ENCODE results near the gene FOXS1. TPM values are rescaled to one million over a fixed set of nuclear protein-coding genes. Genes with fewer than 3 reads are reported as not detected.

FOXS1 gene
- total and polyA plus RNA-seq, 2 experiments from 2014 or later: 0.26 TPM; not detected in 1

DNA sequence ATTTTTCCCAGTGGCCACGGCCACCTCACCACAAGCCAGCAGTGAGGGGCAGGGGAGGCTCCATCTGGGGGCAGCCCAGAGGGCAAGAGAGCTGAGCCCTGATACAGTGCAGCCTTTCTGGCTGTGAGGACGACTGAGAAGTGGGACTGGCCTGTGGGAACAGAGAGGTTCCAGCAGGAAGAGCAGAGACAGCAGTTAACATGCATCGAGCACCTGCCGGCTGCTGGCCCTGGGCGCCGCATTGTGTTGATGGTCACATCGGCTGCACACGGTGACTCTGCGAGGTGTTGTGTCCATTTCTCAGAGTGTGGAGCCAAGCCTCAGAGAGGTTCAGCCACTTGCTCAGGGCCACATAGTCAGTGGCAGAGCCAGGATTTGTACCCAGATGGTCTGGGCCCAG is 9.8 kb downstream of the FOXS1 start:
- Histone ChIP-seq H3K4me3 (no peak overlapping the region), H3K36me3 (ENCODE audit: insufficient read depth) (no peaks in the 10 kb centered on the region), H3K9me2 (ENCODE audit: insufficient read depth) (no peaks in the 10 kb centered on the region; the same call in 1 of the 2 replicates), H3K4me2 (no peak overlapping the region), H3F3A (replicated peaks; ENCODE audit: low read depth) (0 out of 2 replicates have a peak, but pooled peaks cover 4% of the 10 kb centered on the region), H3K27me3 (ENCODE audit: insufficient read depth) (no peaks in the 10 kb centered on the region), H3K27ac (ENCODE audit: low read depth) (no peak overlapping the region), H4K20me1 (replicated peaks; ENCODE audit: insufficient read depth) (no peaks in the 10 kb centered on the region), H3K79me2 (replicated peaks; ENCODE audit: insufficient read depth) (no peaks in the 10 kb centered on the region), H3K4me1 (ENCODE audit: insufficient read depth) (no peaks in the 10 kb centered on the region; the same call in 1 of the 2 replicates), H2AFZ (no peak overlapping the region)
- H3K4me3 Mint-ChIP-seq: no peak overlapping the region
- H3K27me3 Mint-ChIP-seq (ENCODE audit: insufficient read depth, low read depth, poor library complexity): peaks cover 22% of the 10 kb centered on the region
- TF ChIP-seq EZH2 (IDR thresholded peaks at IDR 0.05; ENCODE audit: low read depth, unreplicated experiment): no peak
- TF ChIP-seq NANOG (IDR thresholded peaks at IDR 0.05; ENCODE audit: borderline replicate concordance): no peak
- TF ChIP-seq, protein P1, sequence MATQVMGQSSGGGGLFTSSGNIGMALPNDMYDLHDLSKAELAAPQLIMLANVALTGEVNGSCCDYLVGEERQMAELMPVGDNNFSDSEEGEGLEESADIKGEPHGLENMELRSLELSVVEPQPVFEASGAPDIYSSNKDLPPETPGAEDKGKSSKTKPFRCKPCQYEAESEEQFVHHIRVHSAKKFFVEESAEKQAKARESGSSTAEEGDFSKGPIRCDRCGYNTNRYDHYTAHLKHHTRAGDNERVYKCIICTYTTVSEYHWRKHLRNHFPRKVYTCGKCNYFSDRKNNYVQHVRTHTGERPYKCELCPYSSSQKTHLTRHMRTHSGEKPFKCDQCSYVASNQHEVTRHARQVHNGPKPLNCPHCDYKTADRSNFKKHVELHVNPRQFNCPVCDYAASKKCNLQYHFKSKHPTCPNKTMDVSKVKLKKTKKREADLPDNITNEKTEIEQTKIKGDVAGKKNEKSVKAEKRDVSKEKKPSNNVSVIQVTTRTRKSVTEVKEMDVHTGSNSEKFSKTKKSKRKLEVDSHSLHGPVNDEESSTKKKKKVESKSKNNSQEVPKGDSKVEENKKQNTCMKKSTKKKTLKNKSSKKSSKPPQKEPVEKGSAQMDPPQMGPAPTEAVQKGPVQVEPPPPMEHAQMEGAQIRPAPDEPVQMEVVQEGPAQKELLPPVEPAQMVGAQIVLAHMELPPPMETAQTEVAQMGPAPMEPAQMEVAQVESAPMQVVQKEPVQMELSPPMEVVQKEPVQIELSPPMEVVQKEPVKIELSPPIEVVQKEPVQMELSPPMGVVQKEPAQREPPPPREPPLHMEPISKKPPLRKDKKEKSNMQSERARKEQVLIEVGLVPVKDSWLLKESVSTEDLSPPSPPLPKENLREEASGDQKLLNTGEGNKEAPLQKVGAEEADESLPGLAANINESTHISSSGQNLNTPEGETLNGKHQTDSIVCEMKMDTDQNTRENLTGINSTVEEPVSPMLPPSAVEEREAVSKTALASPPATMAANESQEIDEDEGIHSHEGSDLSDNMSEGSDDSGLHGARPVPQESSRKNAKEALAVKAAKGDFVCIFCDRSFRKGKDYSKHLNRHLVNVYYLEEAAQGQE (IDR thresholded peaks at IDR 0.05; ENCODE audit: unreplicated experiment): no peak
- no peak for TF ChIP-seq JUNB (IDR thresholded peaks at IDR 0.05; ENCODE audit: unreplicated experiment)
- TF ChIP-seq POLR2AphosphoS5 (IDR thresholded peaks at IDR 0.05; ENCODE audit: low read depth): no peak
- TF ChIP-seq ZNF331 (CRISPR knock-in tag; IDR thresholded peaks at IDR 0.05; ENCODE audit: low read depth): no peak
- TF ChIP-seq, protein P2, sequence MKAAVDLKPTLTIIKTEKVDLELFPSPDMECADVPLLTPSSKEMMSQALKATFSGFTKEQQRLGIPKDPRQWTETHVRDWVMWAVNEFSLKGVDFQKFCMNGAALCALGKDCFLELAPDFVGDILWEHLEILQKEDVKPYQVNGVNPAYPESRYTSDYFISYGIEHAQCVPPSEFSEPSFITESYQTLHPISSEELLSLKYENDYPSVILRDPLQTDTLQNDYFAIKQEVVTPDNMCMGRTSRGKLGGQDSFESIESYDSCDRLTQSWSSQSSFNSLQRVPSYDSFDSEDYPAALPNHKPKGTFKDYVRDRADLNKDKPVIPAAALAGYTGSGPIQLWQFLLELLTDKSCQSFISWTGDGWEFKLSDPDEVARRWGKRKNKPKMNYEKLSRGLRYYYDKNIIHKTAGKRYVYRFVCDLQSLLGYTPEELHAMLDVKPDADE (IDR thresholded peaks at IDR 0.05): no peak
- TF ChIP-seq EZH2phosphoT487 (IDR thresholded peaks at IDR 0.05; ENCODE audit: unreplicated experiment): no peak
- TF ChIP-seq, protein P3, sequence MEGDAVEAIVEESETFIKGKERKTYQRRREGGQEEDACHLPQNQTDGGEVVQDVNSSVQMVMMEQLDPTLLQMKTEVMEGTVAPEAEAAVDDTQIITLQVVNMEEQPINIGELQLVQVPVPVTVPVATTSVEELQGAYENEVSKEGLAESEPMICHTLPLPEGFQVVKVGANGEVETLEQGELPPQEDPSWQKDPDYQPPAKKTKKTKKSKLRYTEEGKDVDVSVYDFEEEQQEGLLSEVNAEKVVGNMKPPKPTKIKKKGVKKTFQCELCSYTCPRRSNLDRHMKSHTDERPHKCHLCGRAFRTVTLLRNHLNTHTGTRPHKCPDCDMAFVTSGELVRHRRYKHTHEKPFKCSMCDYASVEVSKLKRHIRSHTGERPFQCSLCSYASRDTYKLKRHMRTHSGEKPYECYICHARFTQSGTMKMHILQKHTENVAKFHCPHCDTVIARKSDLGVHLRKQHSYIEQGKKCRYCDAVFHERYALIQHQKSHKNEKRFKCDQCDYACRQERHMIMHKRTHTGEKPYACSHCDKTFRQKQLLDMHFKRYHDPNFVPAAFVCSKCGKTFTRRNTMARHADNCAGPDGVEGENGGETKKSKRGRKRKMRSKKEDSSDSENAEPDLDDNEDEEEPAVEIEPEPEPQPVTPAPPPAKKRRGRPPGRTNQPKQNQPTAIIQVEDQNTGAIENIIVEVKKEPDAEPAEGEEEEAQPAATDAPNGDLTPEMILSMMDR (conservative IDR thresholded peaks at IDR 0.05; ENCODE audit: low read depth in 2 of 2): no peak
- DNase-seq (ENCODE audit: low spot score) (no peak), ATAC-seq (no peak)
- peaks cover 21% of the 10 kb centered on the region for H3K9me3 Mint-ChIP-seq
- no peak overlapping the region for H3K27ac Mint-ChIP-seq
- peaks cover 6% of the 10 kb centered on the region for H3K4me1 Mint-ChIP-seq
- no peaks in the 10 kb centered on the region; the same call in 2 of the 3 replicates for H3K36me3 Mint-ChIP-seq (ENCODE audit: low read depth)
